Neural progenitor cell (in vitro differentiated cells): ENCODE results near the gene RCAN1.

ENCODE experiments used
- EZH2phosphoT487 ChIP-seq: fragments of 200-600 bp; sonication (generic); IDR thresholded peaks from 2 replicates; pipeline ENCODE4 v1.6.1; 2017; ENCODE audit warnings: antibody characterized with exemption
- TF ChIP-seq, protein P1 (sequence below): fragments of 200-600 bp; sonication (generic); IDR thresholded peaks from 2 replicates; pipeline ENCODE4 v1.5.1; 2017; ENCODE audit warnings: antibody characterized with exemption, mild to moderate bottlenecking

DNA sequence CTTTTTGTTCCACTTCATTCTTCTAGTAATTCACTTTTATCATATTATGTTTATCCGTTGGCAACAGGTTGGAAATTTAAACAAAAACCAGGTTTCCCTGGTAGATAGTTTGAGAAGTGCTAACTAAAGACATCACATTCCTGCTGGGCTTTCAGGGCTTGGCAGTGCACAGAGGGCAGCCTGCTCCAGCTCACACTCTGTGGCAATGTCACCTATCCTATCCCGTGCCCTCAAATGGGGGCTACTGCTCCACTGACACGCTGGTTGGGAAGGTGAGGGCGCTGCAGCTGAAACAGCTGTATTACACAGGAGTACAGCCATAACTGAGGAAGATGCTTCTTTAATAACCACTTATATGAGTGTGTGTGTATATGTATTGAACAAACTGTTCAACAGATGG is 49.7 kb downstream of the RCAN1 start:
- TF ChIP-seq, protein P1, sequence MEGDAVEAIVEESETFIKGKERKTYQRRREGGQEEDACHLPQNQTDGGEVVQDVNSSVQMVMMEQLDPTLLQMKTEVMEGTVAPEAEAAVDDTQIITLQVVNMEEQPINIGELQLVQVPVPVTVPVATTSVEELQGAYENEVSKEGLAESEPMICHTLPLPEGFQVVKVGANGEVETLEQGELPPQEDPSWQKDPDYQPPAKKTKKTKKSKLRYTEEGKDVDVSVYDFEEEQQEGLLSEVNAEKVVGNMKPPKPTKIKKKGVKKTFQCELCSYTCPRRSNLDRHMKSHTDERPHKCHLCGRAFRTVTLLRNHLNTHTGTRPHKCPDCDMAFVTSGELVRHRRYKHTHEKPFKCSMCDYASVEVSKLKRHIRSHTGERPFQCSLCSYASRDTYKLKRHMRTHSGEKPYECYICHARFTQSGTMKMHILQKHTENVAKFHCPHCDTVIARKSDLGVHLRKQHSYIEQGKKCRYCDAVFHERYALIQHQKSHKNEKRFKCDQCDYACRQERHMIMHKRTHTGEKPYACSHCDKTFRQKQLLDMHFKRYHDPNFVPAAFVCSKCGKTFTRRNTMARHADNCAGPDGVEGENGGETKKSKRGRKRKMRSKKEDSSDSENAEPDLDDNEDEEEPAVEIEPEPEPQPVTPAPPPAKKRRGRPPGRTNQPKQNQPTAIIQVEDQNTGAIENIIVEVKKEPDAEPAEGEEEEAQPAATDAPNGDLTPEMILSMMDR: no peak
- no peak for TF ChIP-seq EZH2phosphoT487
